ENCODE measurements around the gene SSBP1. TPM values are rescaled to one million over a fixed set of nuclear protein-coding genes. Genes with fewer than 3 reads are reported as not detected.

Gene SSBP1
- total RNA-seq, 4 donors from 2014 or later, result 77.9 to 96.3 (median 87.0) TPM

GRCh38 chr7:141731476-141732149, 6.5 kb upstream of the SSBP1 start:
- Histone ChIP-seq H3K36me3 (no peaks in the 10 kb centered on the region), H3K27ac (no peak overlapping the region), H3K27me3 (no peaks in the 10 kb centered on the region), H3K4me3 (no peak overlapping the region), H3K4me1 (no peaks in the 10 kb centered on the region), H3K9me3 (no peaks in the 10 kb centered on the region)
- DNase-seq (ENCODE audit: low spot score in 2 of 2), result no peak
- TF ChIP-seq CTCF (IDR thresholded peaks at IDR 0.05) (no peak), POLR2A (IDR thresholded peaks at IDR 0.05) (no peak), EP300 (IDR thresholded peaks at IDR 0.05) (no peak)
- WGBS, 2 donors, result 80 to 81% methylated on average over 23 to 24 of the region's 24 CpGs

GRCh38 chr7:141737118-141737835, 881 bp upstream of the SSBP1 start:
- DNase-seq (ENCODE audit: low spot score in 2 of 2), result no peak
- no peaks in the 10 kb centered on the region for H3K27me3 ChIP-seq
- peaks cover 0 to 31% (median 6%) of the 10 kb centered on the region in 4 donors for H3K4me1 ChIP-seq
- no peaks in the 10 kb centered on the region for H3K9me3 ChIP-seq
- 74 to 82% methylated on average over 11 of the region's 11 CpGs for WGBS, 2 donors
- peaks cover 0 to 24% (median 0%) of the 10 kb centered on the region in 3 donors for H3K36me3 ChIP-seq
- TF ChIP-seq CTCF (IDR thresholded peaks at IDR 0.05), result no peak
- TF ChIP-seq POLR2A (IDR thresholded peaks at IDR 0.05), result no peak
- TF ChIP-seq EP300 (IDR thresholded peaks at IDR 0.05), result no peak
- H3K27ac ChIP-seq, result peak overlapping the region; percentile 52 to 87 (median 84)
- H3K4me3 ChIP-seq, result peak overlapping the region; percentile 42 to 81 (median 70)

GRCh38 chr7:141738592-141739013, 445 bp downstream of the SSBP1 start:
- peaks cover 0 to 31% (median 6%) of the 10 kb centered on the region in 4 donors for H3K4me1 ChIP-seq
- peaks cover 0 to 38% (median 8%) of the 10 kb centered on the region in 3 donors for H3K36me3 ChIP-seq
- peak overlapping the region; percentile 52 to 87 (median 84) for H3K27ac ChIP-seq
- WGBS, 2 donors, result 0 to 1% methylated on average over 6 of the region's 6 CpGs
- DNase-seq (ENCODE audit: low spot score in 2 of 2), result no peak
- peak overlapping the region; percentile 58 to 81 (median 70) for H3K4me3 ChIP-seq
- H3K27me3 ChIP-seq, result no peaks in the 10 kb centered on the region
- H3K9me3 ChIP-seq, result no peaks in the 10 kb centered on the region
- no peak for TF ChIP-seq POLR2A (IDR thresholded peaks at IDR 0.05)
- no peak for TF ChIP-seq CTCF (IDR thresholded peaks at IDR 0.05)
- no peak for TF ChIP-seq EP300 (IDR thresholded peaks at IDR 0.05)

GRCh38 chr7:141739250-141739649, 1.1 kb downstream of the SSBP1 start:
- no peak for TF ChIP-seq CTCF (IDR thresholded peaks at IDR 0.05)
- no peak for TF ChIP-seq POLR2A (IDR thresholded peaks at IDR 0.05)
- no peak for TF ChIP-seq EP300 (IDR thresholded peaks at IDR 0.05)
- H3K9me3 ChIP-seq, result no peaks in the 10 kb centered on the region
- no peak overlapping the region for H3K27ac ChIP-seq
- 46 to 66% methylated on average over 3 of the region's 3 CpGs for WGBS, 2 donors
- peak overlapping the region in 1 of 4 donors; percentile 65 for H3K4me3 ChIP-seq
- H3K36me3 ChIP-seq, result peaks cover 0 to 44% (median 14%) of the 10 kb centered on the region in 3 donors
- H3K27me3 ChIP-seq, result no peaks in the 10 kb centered on the region
- H3K4me1 ChIP-seq, result peaks cover 0 to 31% (median 6%) of the 10 kb centered on the region in 4 donors
- no peak for DNase-seq (ENCODE audit: low spot score in 2 of 2)

GRCh38 chr7:141742229-141742628, 4.1 kb downstream of the SSBP1 start:
- WGBS, 2 donors, result 86 to 98% methylated on average over 1 of the region's 1 CpG
- H3K27me3 ChIP-seq, result no peaks in the 10 kb centered on the region
- no peak for DNase-seq (ENCODE audit: low spot score in 2 of 2)
- H3K36me3 ChIP-seq, result peaks cover 4 to 72% (median 14%) of the 10 kb centered on the region in 3 donors
- no peak for TF ChIP-seq CTCF (IDR thresholded peaks at IDR 0.05)
- TF ChIP-seq EP300 (IDR thresholded peaks at IDR 0.05), result no peak
- TF ChIP-seq POLR2A (IDR thresholded peaks at IDR 0.05), result no peak
- peaks cover 0 to 28% (median 6%) of the 10 kb centered on the region in 4 donors for H3K4me1 ChIP-seq
- no peak overlapping the region for H3K4me3 ChIP-seq
- no peaks in the 10 kb centered on the region for H3K9me3 ChIP-seq
- no peak overlapping the region for H3K27ac ChIP-seq

Measured in tibial nerve (tissue), 4 donors.